Neural cell (in vitro differentiated cells): Measurements from ENCODE around the gene IGLON5.

Experiments
- POLR2AphosphoS5 ChIP-seq: IDR thresholded peaks from 2 replicates; pipeline ENCODE4 v1.6.1; 2012
- TF ChIP-seq, protein P1 (sequence below): fragments of 450-650 bp; IDR thresholded peaks from 2 replicates; pipeline ENCODE4 v1.5.1; 2014; ENCODE audit warnings: antibody characterized with exemption, mild to moderate bottlenecking, moderate library complexity; ENCODE audit not compliant: poor library complexity, severe bottlenecking
- TF ChIP-seq, protein P2 (sequence below): IDR thresholded peaks from 2 replicates; pipeline ENCODE4 v1.6.1; 2012; ENCODE audit warnings: borderline replicate concordance

DNA sequence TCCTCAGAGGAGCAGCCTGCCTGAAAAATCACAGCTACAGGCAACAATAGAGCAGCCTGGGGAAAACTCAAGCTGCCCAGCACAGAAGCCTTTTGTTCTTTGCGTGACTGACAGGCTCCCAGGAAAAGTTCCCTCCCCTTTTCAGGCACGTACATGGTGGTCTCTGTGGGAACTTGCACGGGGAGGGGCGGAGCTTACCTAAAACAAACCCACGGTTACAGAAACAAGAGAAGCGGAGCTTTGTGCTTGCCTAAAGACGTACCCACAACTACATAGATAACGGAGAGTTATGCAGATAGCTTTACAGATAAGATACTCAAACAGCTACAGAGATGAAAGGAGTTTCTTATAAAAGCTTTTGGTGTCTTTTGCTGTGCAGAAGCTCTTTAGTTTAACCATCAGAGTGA lies 43.3 kb downstream of the IGLON5 start:
- TF ChIP-seq, protein P1, sequence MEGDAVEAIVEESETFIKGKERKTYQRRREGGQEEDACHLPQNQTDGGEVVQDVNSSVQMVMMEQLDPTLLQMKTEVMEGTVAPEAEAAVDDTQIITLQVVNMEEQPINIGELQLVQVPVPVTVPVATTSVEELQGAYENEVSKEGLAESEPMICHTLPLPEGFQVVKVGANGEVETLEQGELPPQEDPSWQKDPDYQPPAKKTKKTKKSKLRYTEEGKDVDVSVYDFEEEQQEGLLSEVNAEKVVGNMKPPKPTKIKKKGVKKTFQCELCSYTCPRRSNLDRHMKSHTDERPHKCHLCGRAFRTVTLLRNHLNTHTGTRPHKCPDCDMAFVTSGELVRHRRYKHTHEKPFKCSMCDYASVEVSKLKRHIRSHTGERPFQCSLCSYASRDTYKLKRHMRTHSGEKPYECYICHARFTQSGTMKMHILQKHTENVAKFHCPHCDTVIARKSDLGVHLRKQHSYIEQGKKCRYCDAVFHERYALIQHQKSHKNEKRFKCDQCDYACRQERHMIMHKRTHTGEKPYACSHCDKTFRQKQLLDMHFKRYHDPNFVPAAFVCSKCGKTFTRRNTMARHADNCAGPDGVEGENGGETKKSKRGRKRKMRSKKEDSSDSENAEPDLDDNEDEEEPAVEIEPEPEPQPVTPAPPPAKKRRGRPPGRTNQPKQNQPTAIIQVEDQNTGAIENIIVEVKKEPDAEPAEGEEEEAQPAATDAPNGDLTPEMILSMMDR = no peak
- TF ChIP-seq POLR2AphosphoS5 = peak; percentile 91
- TF ChIP-seq, protein P2, sequence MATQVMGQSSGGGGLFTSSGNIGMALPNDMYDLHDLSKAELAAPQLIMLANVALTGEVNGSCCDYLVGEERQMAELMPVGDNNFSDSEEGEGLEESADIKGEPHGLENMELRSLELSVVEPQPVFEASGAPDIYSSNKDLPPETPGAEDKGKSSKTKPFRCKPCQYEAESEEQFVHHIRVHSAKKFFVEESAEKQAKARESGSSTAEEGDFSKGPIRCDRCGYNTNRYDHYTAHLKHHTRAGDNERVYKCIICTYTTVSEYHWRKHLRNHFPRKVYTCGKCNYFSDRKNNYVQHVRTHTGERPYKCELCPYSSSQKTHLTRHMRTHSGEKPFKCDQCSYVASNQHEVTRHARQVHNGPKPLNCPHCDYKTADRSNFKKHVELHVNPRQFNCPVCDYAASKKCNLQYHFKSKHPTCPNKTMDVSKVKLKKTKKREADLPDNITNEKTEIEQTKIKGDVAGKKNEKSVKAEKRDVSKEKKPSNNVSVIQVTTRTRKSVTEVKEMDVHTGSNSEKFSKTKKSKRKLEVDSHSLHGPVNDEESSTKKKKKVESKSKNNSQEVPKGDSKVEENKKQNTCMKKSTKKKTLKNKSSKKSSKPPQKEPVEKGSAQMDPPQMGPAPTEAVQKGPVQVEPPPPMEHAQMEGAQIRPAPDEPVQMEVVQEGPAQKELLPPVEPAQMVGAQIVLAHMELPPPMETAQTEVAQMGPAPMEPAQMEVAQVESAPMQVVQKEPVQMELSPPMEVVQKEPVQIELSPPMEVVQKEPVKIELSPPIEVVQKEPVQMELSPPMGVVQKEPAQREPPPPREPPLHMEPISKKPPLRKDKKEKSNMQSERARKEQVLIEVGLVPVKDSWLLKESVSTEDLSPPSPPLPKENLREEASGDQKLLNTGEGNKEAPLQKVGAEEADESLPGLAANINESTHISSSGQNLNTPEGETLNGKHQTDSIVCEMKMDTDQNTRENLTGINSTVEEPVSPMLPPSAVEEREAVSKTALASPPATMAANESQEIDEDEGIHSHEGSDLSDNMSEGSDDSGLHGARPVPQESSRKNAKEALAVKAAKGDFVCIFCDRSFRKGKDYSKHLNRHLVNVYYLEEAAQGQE = peak; percentile 65
